DMS79 (cell line): ENCODE measurements around the gene ANKRD35.

Experiments
- DNase-seq: peaks from one replicate; lab custom pipeline; 2025; lab: John Stamatoyannopoulos, UW

ANKRD35 gene

GRCh38 chr1:145893306-145894055 is 7.8 kb upstream of the ANKRD35 start:
- no peak for DNase-seq

DNA sequence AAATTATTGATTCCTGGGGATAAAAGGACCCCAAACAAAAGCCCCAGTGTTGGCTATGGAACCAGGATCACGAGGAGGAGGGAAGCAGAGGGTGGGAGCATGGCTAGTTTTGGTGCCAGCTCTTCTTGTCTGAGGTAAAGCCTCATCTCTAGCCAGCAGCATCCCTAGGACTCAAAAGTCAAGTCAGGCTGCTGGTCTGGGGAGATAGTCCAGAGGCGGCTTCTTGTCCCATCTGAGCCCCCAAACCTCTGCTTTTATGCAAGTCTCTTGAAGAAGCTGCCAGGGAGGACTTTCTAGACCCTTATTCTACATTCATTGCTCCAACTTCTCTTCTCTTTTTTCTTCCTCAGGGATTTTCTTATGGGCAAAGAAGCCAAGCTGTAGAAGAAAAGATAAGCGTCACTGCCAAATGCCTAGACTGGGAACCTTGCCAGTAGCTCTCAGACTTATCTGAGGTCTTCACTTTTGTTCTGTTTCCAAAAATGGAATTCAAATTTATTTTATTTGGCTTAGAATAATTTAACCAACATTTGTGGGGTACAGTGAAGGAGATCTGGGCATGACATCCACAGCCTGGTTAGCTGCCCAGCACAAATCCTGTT is 6.9 kb upstream of the ANKRD35 start:
- peak; percentile 20 for DNase-seq

DNA sequence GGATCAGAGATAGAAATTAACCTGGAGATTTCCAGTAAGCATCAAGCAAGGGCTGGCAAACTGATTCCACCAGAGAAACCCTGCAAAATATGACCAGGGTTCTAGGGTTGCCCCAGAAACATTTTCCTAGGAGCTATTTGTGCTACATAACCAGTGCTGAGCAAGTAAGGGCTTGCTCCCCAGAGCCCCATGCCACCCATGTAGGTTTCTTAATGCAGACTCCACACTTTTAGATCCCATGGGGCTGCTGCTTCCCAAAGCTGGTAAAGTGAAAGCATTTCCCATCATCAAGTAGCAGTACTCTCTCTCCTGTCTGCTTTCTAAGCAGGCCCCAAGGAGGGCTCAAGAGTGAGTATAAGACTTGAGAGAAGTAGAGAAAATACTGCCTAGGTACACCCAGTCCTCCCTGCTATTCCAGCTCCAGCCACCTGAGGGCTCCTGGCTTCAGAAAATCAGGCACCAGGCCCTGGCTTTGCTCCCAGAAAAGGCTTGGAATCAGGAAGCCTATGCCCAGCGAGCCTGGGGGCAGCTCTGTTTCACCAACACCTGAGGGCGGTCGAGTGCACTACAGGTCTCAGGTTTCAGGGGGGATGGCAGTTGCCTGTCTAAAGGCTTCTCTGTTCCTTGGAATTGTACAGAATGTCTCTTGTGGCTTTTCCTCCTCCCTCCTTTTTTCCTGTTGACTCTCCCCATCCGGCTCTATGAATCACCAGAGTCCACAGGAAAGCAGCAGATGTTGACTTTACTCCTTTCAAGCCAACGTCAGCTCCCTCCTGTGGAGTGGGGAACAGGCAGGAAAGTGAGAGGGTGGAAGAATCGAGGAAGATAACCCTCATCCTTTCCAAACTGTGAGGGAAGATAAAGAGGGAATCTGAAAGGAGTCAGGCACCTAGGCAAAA is 6.2 kb upstream of the ANKRD35 start:
- peak; percentile 97 for DNase-seq

GRCh38 chr1:145891143-145891542 is 5.5 kb upstream of the ANKRD35 start:
- peak; percentile 38 for DNase-seq

GRCh38 chr1:145889722-145890121 is 4.1 kb upstream of the ANKRD35 start:
- no peak for DNase-seq

DNA sequence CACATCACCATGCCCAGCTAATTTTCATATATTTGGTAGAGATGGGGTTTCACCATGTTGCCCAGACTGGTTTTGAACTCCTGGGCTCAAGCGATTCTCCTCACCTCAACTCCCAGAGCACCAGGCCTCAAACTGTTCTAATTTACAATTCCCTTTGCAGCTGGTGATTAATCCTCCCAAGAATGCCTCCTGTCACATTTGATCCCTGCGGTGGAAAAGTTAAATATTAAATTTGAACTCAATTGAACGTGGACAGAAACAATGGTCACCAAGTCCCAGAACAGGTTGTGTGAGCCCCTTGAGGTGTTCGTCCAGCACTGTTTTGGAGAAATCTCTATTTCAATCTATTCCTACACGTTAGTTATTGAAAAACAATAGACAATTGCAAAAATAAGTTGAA is 2.0 kb upstream of the ANKRD35 start:
- no peak for DNase-seq

- DNase-seq = no peak
Measured at GRCh38 chr1:145886816-145887215, 1.1 kb upstream of the ANKRD35 start.

GRCh38 chr1:145886390-145886789 is 724 bp upstream of the ANKRD35 start:
- DNase-seq = no peak

DNA sequence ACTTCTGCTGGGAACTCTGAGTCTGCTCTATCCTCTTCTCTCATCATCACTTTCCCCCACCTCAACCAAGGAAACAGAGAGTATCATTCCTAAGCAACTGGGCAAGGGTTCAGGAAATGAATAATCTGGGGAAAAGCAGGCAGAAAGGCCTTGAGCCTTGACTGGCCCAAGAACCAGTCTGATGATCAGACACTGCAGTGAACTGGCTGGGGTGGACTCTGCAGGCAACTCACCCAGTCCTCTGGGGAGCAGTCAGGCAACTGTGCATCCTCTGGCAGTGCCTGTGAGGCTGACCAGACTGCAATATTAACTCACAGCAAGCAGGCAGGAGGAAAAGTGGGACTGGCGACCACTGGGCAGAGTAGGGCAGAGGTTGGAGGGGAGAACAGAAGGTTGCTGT is 991 bp downstream of the ANKRD35 start:
- DNase-seq = no peak

DNA sequence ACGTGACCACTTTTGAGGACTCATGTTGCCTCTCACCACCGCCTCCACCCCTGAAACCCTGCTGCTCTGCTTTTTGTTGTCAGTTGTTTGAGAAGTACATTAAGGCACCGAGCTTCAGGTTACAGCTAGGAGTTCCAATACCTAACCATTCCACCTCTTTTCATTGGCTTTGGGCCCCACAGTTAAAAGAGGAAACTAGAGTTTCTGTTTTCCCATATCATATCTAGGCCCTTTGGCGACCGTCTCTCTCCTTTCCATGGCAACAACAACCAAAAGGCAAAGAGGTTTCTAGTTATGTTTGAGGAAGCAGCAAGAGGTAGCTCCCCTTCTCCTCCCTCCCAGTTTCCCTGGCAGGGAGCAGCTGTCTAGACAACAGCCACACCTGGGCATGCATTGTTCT is 5.9 kb downstream of the ANKRD35 start:
- DNase-seq = peak; percentile 78

DNA sequence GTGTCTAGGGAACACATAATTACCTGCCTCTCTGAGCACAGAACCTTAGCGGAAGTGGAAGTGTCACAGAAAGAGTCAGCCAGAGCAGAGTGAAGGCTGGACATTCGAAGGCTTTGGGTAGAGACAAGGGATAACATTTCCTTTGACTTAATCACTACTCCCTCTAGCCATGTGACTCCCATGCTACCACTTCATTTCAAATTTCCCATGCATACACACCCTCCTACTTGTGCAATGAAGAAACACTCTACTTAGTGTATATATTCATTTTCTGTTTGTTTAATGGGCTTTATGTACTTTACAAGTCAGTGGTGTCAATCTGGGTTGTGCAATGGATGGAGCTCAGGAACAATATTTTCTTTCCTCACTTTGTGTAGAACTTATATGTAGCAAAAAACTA is 6.9 kb downstream of the ANKRD35 start:
- no peak for DNase-seq

- no peak for DNase-seq
Measured at GRCh38 chr1:145877923-145878486, 7.7 kb downstream of the ANKRD35 start.

- DNase-seq = no peak
Measured at GRCh38 chr1:145874646-145875045, 11.0 kb downstream of the ANKRD35 start.

DNA sequence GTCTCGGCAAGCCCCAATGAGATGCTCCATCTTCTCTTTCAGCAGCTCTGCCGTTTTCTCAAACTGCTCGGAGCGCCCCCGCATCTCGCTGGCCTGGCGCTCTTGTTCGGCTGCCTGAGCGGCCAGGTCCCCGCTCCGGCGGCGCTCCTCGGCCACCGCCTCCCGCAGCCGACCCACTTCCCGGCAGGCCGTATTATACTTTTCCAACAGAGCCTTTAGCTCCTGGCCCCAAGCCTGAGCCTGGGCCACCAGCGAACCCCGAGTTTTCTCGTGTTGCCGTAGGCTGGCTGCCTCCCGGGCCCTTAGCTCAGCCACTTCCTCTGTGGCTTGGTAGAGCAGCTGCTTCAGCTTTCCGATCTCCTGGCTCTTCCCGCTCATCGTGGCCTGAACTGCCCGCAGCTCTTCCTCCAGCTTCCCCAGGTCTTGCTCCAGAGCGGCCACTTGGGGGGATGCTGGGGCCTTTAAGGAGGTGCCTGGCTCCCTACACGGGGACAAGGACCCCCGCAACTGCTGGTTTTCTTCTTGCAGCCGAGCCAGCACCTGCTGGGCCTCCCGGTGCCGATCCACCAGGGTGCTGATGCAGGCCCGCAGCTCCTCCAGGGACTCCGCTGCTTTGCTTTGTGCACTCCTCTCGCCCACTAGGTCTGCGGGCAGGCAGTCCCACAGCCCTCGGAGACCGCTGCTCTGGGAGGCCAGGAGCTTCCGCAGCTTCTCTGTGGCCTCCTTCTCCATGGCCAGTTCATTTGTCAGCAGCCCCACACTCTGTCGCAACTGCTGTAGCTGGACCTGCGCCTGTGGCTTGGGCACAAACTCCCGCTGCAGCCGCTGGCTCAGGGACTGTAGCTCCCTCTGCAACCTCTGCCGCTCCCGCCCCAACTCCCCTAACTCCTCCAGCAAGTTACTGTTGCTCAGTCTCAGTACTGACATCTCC is 13.4 kb downstream of the ANKRD35 start:
- DNase-seq = no peak

DNA sequence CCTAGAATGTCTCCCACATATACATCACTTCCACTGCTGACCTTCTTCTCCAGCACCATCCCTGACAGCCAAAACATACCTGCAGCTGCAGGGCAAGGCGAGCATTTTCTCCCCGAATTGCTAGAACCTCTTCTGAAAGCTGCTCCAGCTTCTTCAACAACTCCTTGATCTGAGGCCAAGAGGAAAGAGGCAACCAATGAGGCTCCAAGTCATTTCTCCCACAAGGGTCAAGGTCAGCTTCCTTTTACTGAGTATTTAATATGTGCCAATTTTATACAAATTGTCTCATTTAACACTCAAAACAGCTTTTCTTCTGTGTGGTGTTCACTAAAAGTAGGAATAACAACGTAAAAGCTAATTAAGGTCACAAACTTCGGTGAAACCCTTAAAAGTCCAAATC is 17.4 kb downstream of the ANKRD35 start:
- no peak for DNase-seq

DNA sequence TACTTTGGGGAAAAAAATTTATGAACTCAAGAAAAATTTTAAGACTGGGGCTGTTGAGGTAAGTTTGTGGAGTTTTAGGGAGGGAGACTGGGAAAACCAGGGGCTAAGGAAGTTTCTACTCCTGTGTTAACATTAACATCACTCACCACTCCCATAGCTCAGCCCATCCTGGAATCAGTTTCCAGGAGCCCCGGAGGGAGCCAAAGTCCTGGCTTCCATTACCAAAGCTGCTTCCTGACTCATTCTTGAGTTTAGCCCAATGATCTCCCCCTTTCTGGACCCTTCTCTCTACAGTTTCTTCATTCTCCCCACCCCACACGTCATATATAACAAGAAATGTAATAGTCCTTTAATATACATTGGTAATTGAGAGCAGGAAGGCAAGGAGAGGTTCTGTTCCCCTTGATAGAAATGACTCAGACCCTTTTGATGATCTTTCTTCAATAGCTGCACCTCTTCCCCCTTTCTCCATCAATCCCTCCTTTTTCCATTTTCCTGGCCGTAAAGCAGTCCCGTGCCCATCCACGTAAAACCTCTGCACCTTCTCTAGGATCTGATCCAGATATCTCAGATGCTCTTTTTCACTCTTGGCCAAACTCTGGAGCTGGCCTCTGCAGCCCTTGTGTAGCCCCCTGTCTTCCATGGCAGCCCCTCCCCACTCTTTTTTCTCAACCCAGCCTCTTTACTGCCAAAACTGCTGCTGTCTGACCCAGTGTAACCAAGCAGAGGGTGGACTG is 22.2 kb downstream of the ANKRD35 start:
- no peak for DNase-seq

DNA sequence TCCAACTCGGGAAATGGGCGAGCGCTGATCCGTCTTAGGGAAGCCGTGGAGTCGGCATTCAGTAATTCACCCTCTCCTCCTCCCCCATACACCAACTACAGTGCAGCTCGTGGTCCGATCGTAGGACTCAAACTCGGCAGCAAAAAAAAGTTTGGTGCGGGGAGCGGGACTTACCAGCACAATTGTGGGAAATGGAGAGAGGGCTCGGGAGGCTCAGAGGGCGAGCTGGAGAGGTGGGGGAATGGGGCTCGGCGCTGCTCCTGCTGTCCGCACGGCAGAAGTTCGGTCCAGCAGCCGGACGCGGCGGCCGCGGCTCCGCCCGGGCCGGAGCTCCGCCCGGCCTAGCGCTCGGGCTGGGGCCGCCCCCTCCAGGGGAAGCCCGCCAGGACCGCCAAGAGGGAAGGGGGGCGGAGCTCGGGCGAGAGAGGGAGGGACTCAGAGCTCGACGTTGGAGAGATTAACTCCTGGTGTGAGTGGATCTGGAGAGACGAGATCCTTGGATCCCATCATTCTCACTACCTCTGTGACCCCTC is 26.1 kb downstream of the ANKRD35 start:
- peak; percentile 62 for DNase-seq

- peak; percentile 85 for DNase-seq
Measured at GRCh38 chr1:145858901-145859490, 26.7 kb downstream of the ANKRD35 start, which contains the start of gene PIAS3. TSS of gene PIAS3 (minus strand) at chr1:145859081. CDS start at chr1:145858990, 91 bp downstream.

- DNase-seq = peak; percentile 58
Measured at GRCh38 chr1:145858238-145858900, 27.3 kb downstream of the ANKRD35 start.
